HFF-Myc (cell line): Measurements from ENCODE around the gene SERPIND1.

ENCODE experiments used
- DNase-seq: peaks from one replicate; pipeline ENCODE4 v3.0.0-alpha.2; 2011; ENCODE audit warnings: low read depth; ENCODE audit errors: extremely low read depth
- H3K4me3 ChIP-seq: replicated peaks from 2 replicates; pipeline ENCODE4 v1.5.1; 2011; ENCODE audit warnings: low read depth, mild to moderate bottlenecking, control low read depth, low read length
- CTCF ChIP-seq: IDR thresholded peaks from 2 replicates; pipeline ENCODE4 v1.5.1; 2012; ENCODE audit warnings: mild to moderate bottlenecking, low read depth, low read length, control low read depth; ENCODE audit errors: missing control alignments

The SERPIND1 gene

DNA sequence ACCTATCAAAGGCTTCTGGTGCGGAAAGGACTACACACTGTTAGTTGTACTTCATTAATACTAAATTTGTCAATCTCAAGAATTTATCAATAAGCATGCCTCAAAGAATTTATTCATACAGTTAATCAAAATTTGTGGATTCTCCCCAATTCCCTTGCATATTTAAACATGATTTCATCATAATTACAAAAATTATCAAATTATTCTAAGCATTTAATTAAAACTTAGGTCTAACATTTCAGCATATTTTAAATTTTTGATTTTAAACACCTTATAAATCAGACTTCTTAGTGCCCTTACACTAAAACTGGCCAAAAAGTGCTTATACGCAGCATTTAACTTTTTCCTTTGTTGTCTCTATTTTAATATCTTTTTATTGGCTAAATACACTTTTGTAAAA is 13.8 kb upstream of the SERPIND1 start:
- H3K4me3 ChIP-seq, result no peak overlapping the region
- TF ChIP-seq CTCF, result no peak
- no peak for DNase-seq

DNA sequence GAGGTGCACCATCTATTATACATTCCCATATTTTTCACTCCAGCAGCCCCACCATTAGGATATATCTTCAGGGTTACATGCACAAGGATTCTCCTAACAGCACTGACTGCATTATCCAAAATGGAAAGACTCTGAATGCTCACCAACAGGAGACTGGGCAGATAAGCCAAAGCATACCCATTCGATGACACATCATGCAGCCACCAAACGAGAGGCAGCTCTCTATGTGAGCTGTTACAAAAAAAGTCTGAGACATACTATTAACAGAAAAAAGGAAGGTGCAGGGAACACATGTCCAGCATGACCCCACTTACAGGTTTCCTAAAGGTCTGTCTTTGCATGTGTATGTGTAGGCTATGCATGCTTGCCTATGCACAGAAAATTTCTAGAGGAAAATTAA is 12.4 kb upstream of the SERPIND1 start:
- no peak for DNase-seq

DNA sequence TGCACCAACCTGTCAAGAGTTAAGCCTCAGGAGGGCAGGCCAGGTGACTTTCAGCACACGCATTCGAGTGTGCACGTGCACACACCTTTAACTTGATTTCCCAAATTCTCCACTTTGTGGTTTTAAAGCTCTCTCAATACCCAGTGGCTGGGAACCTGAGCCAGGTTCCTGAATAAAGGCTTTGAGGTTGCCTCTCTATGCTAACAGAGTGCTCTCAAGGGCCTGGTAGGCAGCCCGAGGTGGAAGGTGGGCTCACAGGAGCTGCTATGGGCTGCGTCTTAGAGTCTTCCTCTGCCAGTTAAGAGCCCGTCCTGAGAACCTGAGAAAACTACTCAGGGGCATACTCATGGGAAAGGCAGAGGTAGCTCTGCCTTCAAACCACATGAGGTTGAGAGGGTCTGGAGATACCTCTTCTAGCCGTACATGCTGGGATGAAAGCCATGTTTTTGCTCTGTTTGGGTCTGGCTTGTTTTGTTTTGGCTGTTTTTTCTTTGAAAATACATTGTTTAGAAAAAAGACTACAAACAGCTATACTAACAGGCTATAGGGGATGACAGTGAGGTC is 11.6 kb upstream of the SERPIND1 start:
- no peak for DNase-seq
- no peak overlapping the region for H3K4me3 ChIP-seq
- TF ChIP-seq CTCF, result no peak

More for the DNA sequence above, 12.4 kb upstream of the SERPIND1 start:
- H3K4me3 ChIP-seq, result no peak overlapping the region
- no peak for TF ChIP-seq CTCF

DNA sequence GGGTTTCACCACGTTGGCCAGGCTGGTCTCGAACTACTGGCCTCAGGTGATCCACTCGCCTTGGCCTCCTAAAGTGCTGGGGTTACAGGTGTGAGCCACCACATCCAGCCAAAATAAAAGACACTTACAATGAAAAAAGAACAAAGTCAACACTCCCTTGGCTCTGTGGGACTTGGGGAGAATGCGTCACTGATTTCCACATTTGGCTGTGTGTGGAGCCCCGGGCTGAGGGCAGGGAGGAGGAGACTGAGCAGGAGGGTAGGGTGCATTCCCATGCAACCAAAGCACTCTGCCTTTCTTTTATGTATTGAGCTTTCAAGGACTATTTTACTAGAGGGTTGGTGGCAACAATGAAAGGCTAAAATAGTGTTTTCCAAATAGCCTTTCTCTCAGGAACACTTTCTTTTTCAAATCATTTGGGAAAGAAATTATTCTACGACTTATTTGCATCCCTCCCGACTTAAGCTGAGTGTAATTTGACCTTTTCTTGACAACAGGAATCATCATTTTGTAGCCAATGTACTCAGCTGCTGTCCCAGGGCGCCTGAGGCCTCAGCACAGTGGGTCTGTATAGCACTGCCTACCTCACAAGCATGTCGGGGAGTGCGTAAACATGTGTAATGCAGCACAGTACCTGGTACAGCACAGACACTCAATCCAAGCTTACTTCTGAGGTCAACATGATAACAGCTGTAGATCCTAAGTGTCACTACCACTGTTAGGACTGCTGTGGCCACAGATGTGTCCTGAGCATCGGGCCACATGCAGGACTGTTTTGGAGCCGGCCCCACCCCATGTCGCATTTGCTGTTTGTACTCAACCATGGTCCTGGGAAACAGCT is 10.1 kb upstream of the SERPIND1 start:
- TF ChIP-seq CTCF, result no peak
- H3K4me3 ChIP-seq, result no peak overlapping the region
- no peak for DNase-seq

GRCh38 chr22:20764471-20764720 is 9.5 kb upstream of the SERPIND1 start:
- no peak for TF ChIP-seq CTCF

GRCh38 chr22:20764729-20765128 is 9.2 kb upstream of the SERPIND1 start:
- TF ChIP-seq CTCF, result no peak
- DNase-seq, result no peak
- no peak overlapping the region for H3K4me3 ChIP-seq

More at GRCh38 chr22:20764471-20764720, 9.5 kb upstream of the SERPIND1 start:
- H3K4me3 ChIP-seq, result no peak overlapping the region
- no peak for DNase-seq
